ENCODE results near the gene DDX3X. TPM values are rescaled to one million over a fixed set of nuclear protein-coding genes. Genes with fewer than 3 reads are reported as not detected.
A peak's percentile ranks its signal among the peaks of the same experiment; 100 is the strongest.

Gene DDX3X
- total and polyA plus RNA-seq, 2 of the 4 experiments (the other 2 are of a cell fraction) = 64.8 to 229 TPM

GRCh38 chrX:41394293-41394692 is 60.3 kb downstream of the DDX3X start:
- Histone ChIP-seq H3K14ac (replicated peaks; ENCODE audit: low read depth, low read length) (no peak overlapping the region), H2AK5ac (ENCODE audit: low read depth, low read length) (no peak overlapping the region), H3K9ac (ENCODE audit: low read depth, low read length) (no peak overlapping the region), H3K27ac (ENCODE audit: insufficient read depth, low read length) (no peak overlapping the region), H3K4me1 (ENCODE audit: control insufficient read depth, insufficient read depth, low read length) (no peaks in the 10 kb centered on the region), H4K8ac (ENCODE audit: low read depth in 2 of 2, low read length in 2 of 2) (no peak overlapping the region), H3K4ac (ENCODE audit: low read depth, low read length) (no peak overlapping the region), H4K20me1 (ENCODE audit: insufficient read depth, low read length) (no peaks in the 10 kb centered on the region; the same call in 1 of the 2 replicates), H2AFZ (replicated peaks; ENCODE audit: low read length, poor library complexity) (peak overlapping the region; percentile 23), H2BK5ac (ENCODE audit: low read depth, low read length, poor library complexity, severe bottlenecking) (no peak overlapping the region), H3K9me3 (ENCODE audit: control insufficient read depth, insufficient read depth, low read length) (no peaks in the 10 kb centered on the region; the same call in 1 of the 2 replicates), H3K4me3 (ENCODE audit: insufficient read depth, low read depth, low read length) (no peak overlapping the region), H2AK9ac (replicated peaks; ENCODE audit: low read depth, low read length, poor library complexity) (no peak overlapping the region), H3K23ac (ENCODE audit: low read depth, low read length) (no peak overlapping the region), H4K5ac (ENCODE audit: low read depth, low read length) (no peak overlapping the region), H2BK120ac (ENCODE audit: low read depth, low read length) (no peak overlapping the region), H3K36me3 (ENCODE audit: control insufficient read depth, insufficient read depth, low read length) (no peaks in the 10 kb centered on the region), H3K9me1 (ENCODE audit: insufficient read depth, low read length) (no peaks in the 10 kb centered on the region), H3K56ac (ENCODE audit: extremely low read depth, insufficient read depth, low read length) (no peak overlapping the region), H2BK20ac (ENCODE audit: low read depth, low read length) (no peak overlapping the region), H3K27me3 (ENCODE audit: control insufficient read depth, insufficient read depth, low read length) (peaks cover 6% of the 10 kb centered on the region), H3K79me1 (ENCODE audit: low read depth in 1 of 2, low read length in 2 of 2) (no peaks in the 10 kb centered on the region), H3K4me2 (ENCODE audit: low read depth, low read length) (no peak overlapping the region), H3K18ac (ENCODE audit: low read depth, low read length) (no peak overlapping the region), H4K91ac (ENCODE audit: insufficient read depth, low read depth, low read length) (no peak overlapping the region), H2BK15ac (ENCODE audit: low read depth, low read length) (no peak overlapping the region)
- ChIA-PET POLR2A (ENCODE audit: unreplicated experiment) (no interaction called here), CTCF (no interaction called here)
- intact Hi-C loops (cut with micrococcal nuclease) = no loop called here
- WGBS, 2 experiments (ENCODE audit: extremely low coverage in 2 of 2, insufficient read length in 1 of 2) = no CpG with 5 or more reads among the region's 8 CpGs
- BruUV-seq (replicated peaks) = no TSS peak
- TF ChIP-seq RAD21 (IDR thresholded peaks at IDR 0.05; ENCODE audit: low read length) (no peak), POLR2A (IDR thresholded peaks at IDR 0.05; ENCODE audit: low read depth, low read length) (no peak), MAFK (IDR thresholded peaks at IDR 0.05; ENCODE audit: low read depth, low read length) (no peak), RFX5 (IDR thresholded peaks at IDR 0.05; ENCODE audit: low read depth, low read length) (no peak), ELK1 (IDR thresholded peaks at IDR 0.05; ENCODE audit: borderline replicate concordance, low read depth, low read length) (no peak), CTCF (conservative IDR thresholded peaks at IDR 0.05; ENCODE audit: low read depth, low read length) (no peak), MXI1 (IDR thresholded peaks at IDR 0.05; ENCODE audit: borderline replicate concordance, low read depth, low read length) (no peak), USF2 (IDR thresholded peaks at IDR 0.05; ENCODE audit: low read depth, low read length) (no peak), NFE2L2 (IDR thresholded peaks at IDR 0.05; ENCODE audit: low read depth, low read length) (no peak), RCOR1 (IDR thresholded peaks at IDR 0.05; ENCODE audit: insufficient replicate concordance, low read length) (no peak), SMC3 (IDR thresholded peaks at IDR 0.05; ENCODE audit: low read depth, low read length) (no peak), MAZ (IDR thresholded peaks at IDR 0.05; ENCODE audit: borderline replicate concordance, low read depth, low read length) (no peak), CEBPB (IDR thresholded peaks at IDR 0.05; ENCODE audit: low read depth, low read length) (no peak), BHLHE40 (IDR thresholded peaks at IDR 0.05; ENCODE audit: low read depth, low read length) (no peak), CHD1 (IDR thresholded peaks at IDR 0.05; ENCODE audit: low read depth, low read length) (no peak), FOS (IDR thresholded peaks at IDR 0.05; ENCODE audit: low read depth, low read length) (no peak)
- ATAC-seq (ENCODE audit: low read depth) (no peak), DNase-seq (no peak)
- in situ Hi-C loops (cut with MboI; ENCODE audit: low sequenced_read_pairs) = no loop called here
- dilution Hi-C loops (cut with HindIII; ENCODE audit: low sequenced_read_pairs, unreplicated experiment) = no loop called here

All from IMR-90 (cell line).